RWPE2 (cell line): Measurements from ENCODE around the gene OSBPL2.

Source experiments
- ATAC-seq: fragments of 200-7000 bp; cut with Tn5 transposase; 3 replicates; pipeline ENCODE4 v1.9.1; 2021; ENCODE audit warnings: low read depth
- DNase-seq: peaks from one replicate; pipeline ENCODE4 v3.0.0-alpha.2; 2020; ENCODE audit warnings: low spot score
- H3K27ac ChIP-seq: fragments of 450-650 bp; 2 replicates; pipeline ENCODE4 v1.5.1; 2017; ENCODE audit warnings: mild to moderate bottlenecking; ENCODE audit not compliant: poor library complexity, severe bottlenecking
- H3K27me3 ChIP-seq: fragments of 250-450 bp; sonication (Bioruptor Pico); 2 replicates; pipeline ENCODE4 v1.5.1; 2021; ENCODE audit warnings: mild to moderate bottlenecking, moderate library complexity; ENCODE audit not compliant: insufficient read depth, poor library complexity, severe bottlenecking
- H3K36me3 ChIP-seq: fragments of 250-450 bp; sonication (Bioruptor Pico); 2 replicates; pipeline ENCODE4 v1.5.1; 2020; ENCODE audit warnings: low read depth, mild to moderate bottlenecking, moderate library complexity
- H3K4me1 ChIP-seq: fragments of 250-450 bp; sonication (Bioruptor Pico); 2 replicates; pipeline ENCODE4 v1.5.1; 2021; ENCODE audit warnings: mild to moderate bottlenecking, moderate library complexity; ENCODE audit not compliant: insufficient read depth, poor library complexity, severe bottlenecking
- H3K4me3 ChIP-seq: fragments of 250-450 bp; sonication (Bioruptor Pico); 2 replicates; pipeline ENCODE4 v1.5.1; 2021; ENCODE audit warnings: mild to moderate bottlenecking, moderate library complexity; ENCODE audit not compliant: severe bottlenecking
- H3K9me3 ChIP-seq: fragments of 250-450 bp; sonication (Bioruptor Pico); 2 replicates; pipeline ENCODE4 v1.5.1; 2021; ENCODE audit warnings: mild to moderate bottlenecking, moderate library complexity; ENCODE audit not compliant: severe bottlenecking
- TF ChIP-seq, protein P1 (sequence below): fragments of 450-650 bp; IDR thresholded peaks from one replicate; pipeline ENCODE4 v1.5.1; 2017; ENCODE audit warnings: mild to moderate bottlenecking, moderate library complexity; ENCODE audit not compliant: poor library complexity, severe bottlenecking

Gene OSBPL2

GRCh38 chr20:62197801-62198200 lies 40.5 kb upstream of the OSBPL2 start:
- Histone ChIP-seq H3K36me3 (peaks cover 93% of the 10 kb centered on the region), H3K4me3 (no peak overlapping the region), H3K4me1 (peaks cover 8% of the 10 kb centered on the region), H3K27ac (no peak overlapping the region), H3K27me3 (no peaks in the 10 kb centered on the region), H3K9me3 (no peaks in the 10 kb centered on the region)
- TF ChIP-seq, protein P1, sequence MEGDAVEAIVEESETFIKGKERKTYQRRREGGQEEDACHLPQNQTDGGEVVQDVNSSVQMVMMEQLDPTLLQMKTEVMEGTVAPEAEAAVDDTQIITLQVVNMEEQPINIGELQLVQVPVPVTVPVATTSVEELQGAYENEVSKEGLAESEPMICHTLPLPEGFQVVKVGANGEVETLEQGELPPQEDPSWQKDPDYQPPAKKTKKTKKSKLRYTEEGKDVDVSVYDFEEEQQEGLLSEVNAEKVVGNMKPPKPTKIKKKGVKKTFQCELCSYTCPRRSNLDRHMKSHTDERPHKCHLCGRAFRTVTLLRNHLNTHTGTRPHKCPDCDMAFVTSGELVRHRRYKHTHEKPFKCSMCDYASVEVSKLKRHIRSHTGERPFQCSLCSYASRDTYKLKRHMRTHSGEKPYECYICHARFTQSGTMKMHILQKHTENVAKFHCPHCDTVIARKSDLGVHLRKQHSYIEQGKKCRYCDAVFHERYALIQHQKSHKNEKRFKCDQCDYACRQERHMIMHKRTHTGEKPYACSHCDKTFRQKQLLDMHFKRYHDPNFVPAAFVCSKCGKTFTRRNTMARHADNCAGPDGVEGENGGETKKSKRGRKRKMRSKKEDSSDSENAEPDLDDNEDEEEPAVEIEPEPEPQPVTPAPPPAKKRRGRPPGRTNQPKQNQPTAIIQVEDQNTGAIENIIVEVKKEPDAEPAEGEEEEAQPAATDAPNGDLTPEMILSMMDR, result no peak
- DNase-seq (peak; percentile 83), ATAC-seq (no peak)

DNA sequence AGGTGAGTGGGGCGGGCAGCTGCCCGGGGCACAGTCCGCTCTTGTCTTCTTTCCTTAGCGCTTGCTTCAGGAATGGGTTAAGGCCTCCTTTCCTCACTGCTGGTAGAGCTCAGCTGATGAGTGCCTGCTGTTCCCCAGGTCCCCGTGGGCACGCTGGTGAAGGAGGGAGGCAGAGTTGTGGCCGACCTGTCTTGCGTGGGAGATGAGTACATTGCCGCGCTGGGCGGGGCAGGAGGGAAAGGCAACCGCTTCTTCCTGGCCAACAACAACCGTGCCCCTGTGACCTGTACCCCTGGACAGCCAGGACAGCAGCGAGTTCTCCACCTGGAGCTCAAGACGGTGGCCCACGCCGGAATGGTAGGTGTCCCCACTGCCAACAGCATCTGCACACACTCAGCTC lies 39.8 kb upstream of the OSBPL2 start:
- Histone ChIP-seq H3K27me3 (no peaks in the 10 kb centered on the region), H3K9me3 (no peaks in the 10 kb centered on the region), H3K4me1 (peaks cover 15% of the 10 kb centered on the region), H3K4me3 (no peak overlapping the region), H3K36me3 (peaks cover 91% of the 10 kb centered on the region), H3K27ac (no peak overlapping the region)
- TF ChIP-seq, protein P1, result no peak
- DNase-seq (peak; percentile 82), ATAC-seq (no peak)

GRCh38 chr20:62198931-62199330 lies 39.4 kb upstream of the OSBPL2 start:
- DNase-seq (peak; percentile 86), ATAC-seq (no peak)
- H3K27ac ChIP-seq, result no peak overlapping the region

DNA sequence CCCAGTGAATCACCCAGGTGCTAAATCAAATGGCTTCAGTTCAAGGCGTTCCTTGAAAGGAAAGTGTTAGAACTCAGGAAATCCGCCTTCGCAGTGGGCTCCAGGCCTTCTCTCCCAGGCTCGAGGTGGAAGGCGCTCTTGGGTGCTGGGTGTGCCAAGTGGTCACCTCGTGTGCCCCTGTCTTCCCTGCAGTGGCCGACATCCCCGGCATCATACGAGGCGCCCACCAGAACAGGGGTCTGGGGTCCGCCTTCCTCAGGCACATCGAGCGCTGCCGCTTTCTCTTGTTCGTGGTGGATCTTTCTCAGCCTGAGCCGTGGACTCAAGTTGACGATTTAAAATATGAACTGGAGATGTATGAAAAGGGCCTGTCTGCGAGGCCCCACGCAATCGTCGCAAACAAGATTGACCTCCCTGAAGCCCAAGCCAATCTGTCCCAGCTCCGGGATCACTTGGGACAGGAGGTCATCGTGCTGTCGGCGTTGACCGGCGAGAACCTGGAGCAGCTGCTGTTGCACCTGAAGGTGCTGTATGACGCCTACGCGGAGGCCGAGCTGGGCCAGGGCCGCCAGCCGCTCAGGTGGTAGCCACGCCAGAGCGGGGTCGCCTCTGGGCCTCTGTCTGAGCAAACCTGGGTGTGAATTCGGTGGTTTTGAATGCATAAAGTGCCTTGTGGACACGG lies 37.7 kb upstream of the OSBPL2 start:
- TF ChIP-seq, protein P1, result no peak
- H3K27ac ChIP-seq, result no peak overlapping the region
- H3K4me3 ChIP-seq, result no peak overlapping the region
- peaks cover 70% of the 10 kb centered on the region for H3K36me3 ChIP-seq
- ATAC-seq (no peak), DNase-seq (peak; percentile 84)
- H3K9me3 ChIP-seq, result no peaks in the 10 kb centered on the region
- H3K4me1 ChIP-seq, result peaks cover 18% of the 10 kb centered on the region
- H3K27me3 ChIP-seq, result no peaks in the 10 kb centered on the region

More at GRCh38 chr20:62198931-62199330, 39.4 kb upstream of the OSBPL2 start:
- H3K4me3 ChIP-seq, result no peak overlapping the region
- peaks cover 18% of the 10 kb centered on the region for H3K4me1 ChIP-seq
- no peaks in the 10 kb centered on the region for H3K9me3 ChIP-seq
- peaks cover 87% of the 10 kb centered on the region for H3K36me3 ChIP-seq
- TF ChIP-seq, protein P1, result no peak
- H3K27me3 ChIP-seq, result no peaks in the 10 kb centered on the region
